NCI-H187 treated with DMSO at 0.1 percent for 48 hours (cell line): ENCODE data around the gene PRPSAP2.
"Not testable (repeated sequence)": the region's sequence is repeated elsewhere in the genome, so short reads cannot be mapped to it uniquely, and the experiment has no call there.

Experiments
- DNase-seq: peaks from one replicate; lab custom pipeline; 2025; lab: John Stamatoyannopoulos, UW

PRPSAP2 gene

GRCh38 chr17:18889658-18890057 lies 31.7 kb downstream of the PRPSAP2 start:
- no peak for DNase-seq

DNA sequence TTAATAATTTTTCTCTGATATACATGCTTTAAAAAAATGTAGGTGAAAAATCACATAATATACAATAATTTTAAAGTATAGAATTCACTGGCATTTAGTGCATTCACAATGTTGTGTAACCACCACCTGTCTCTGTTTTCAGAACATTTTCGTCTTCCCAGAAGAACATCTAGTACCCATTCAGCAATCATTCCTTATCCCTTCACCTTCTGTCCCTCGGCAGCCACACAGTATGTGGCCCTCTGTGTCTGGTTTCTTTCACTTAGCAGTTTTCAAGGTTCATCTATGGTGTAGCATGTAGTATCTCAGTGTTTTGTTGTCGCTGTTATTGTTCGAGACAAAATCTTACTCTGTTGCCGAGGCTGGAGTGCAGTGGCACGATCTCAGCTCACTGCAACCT lies 33.6 kb downstream of the PRPSAP2 start:
- DNase-seq = no peak

DNA sequence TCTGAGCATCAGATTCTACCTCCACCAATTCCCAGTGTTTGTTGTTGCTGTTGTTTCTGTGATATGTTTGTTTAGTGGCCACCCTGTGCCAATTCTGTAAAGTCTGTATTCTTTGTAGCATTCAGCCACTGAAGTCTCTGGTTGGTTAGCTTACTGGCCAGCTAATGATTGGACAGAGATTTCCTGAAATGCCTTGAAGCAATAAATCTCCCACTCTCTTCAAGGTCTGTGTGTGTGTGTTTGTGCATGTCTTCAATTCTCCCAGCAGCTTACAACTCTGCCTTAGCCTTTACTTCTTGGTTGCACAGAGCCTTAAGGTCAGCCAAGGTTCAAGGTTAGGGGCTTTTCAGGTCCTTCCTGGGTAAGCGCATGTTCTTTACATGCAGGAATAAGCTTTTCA lies 38.2 kb downstream of the PRPSAP2 start:
- no peak for DNase-seq

- no peak for DNase-seq
Measured at GRCh38 chr17:18896947-18897346, 39.0 kb downstream of the PRPSAP2 start.

GRCh38 chr17:18904482-18904881 lies 46.6 kb downstream of the PRPSAP2 start:
- DNase-seq = no peak

DNA sequence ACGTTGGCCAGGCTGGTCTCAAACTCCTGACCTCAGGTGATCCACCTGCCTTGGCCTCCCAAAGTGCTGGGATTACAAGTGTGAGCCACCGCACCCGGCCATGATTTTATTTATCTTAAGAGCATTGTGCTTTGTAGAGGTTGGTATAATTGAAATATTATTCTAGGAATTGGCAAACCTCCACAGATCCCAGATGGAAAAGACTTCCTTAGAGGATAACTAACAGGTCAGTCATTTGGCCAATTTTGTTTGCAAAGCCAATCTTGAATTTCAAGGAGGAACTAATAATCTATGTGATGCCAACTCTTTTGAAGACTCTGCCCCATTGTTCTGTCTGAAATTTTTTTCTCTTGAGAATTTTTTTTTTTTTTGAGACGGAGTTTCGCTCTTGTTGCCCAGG lies 47.3 kb downstream of the PRPSAP2 start:
- DNase-seq = no peak

- DNase-seq = no peak
Measured at GRCh38 chr17:18910326-18910725, 52.4 kb downstream of the PRPSAP2 start.

DNA sequence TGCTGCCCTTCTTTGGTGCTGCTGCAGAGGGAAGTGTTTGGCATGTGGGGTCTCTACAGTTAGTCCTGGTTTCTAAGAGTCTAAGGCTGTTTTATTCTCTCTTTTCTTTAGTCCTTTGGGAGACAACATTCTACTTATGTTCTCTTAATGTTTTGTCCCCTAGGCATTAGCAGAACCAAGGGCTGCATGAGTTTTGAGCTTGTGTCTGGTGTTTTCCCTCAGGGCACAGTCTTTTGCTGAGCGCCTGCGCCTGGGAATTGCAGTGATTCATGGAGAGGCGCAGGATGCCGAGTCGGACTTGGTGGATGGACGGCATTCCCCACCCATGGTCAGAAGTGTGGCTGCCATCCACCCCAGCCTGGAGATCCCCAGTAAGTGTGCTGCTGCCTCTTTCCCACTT lies 53.0 kb downstream of the PRPSAP2 start:
- no peak for DNase-seq

DNA sequence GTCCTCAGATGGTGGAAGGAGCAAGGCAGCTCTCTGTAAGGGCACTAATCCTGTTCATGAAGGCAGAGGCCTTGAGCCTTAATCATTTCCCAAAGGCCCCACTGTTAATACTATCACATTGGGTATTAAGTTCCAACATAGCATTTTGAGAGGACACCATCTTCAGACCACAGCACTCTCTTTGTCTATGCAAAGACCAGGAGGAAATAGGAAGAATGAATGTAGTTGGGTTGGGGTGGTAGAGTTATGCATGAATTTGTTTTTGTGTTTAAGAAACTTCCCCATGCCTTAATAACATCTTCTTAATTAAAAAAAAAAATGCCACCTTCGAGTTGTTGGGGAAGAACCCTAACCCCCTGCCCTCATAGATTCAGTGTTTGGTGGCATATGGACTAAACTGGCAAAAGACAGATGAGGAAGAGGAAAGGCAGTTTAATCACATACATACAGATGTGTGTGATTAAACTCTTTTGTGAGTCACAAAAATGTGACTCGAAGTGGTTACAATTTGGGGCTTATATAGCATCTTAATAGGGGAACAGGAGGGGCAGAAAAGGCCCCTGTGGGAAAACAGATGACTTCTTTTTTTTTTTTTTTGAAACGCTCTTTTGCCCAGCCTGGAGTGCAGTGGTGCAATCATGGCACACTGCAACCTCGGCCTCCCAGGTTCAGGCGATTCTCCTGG lies 59.0 kb downstream of the PRPSAP2 start:
- DNase-seq = no peak

DNA sequence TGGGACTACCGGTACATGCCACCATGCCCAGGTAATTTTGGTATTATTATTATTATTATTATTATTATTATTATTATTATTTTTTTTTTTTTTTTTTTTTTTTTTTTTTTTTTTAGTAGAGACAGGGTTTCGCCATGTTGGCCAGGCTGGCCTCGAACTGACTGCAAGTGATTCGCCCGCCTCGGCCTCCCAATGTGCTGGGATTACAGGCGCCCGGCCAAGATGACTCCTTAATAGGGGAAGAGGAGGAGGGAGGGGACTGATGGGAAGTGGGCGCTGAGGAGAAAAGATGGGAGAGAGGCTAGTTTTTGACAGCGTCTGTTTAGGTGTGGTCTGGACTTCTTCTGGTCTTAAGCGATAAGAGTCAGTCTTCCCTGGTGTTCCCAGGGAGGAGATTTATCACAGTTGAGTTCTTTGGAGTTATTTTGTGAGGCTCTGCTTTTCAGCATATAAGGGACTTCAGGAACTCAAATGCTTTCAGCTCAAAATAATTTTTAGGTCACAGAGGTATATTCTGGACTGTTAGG lies 59.6 kb downstream of the PRPSAP2 start:
- DNase-seq = no peak

- no peak for DNase-seq
Measured at GRCh38 chr17:18919963-18920362, 62.0 kb downstream of the PRPSAP2 start.

GRCh38 chr17:18920911-18921441 lies 63.0 kb downstream of the PRPSAP2 start:
- DNase-seq = no peak

GRCh38 chr17:18921485-18921884 lies 63.6 kb downstream of the PRPSAP2 start:
- no peak for DNase-seq

DNA sequence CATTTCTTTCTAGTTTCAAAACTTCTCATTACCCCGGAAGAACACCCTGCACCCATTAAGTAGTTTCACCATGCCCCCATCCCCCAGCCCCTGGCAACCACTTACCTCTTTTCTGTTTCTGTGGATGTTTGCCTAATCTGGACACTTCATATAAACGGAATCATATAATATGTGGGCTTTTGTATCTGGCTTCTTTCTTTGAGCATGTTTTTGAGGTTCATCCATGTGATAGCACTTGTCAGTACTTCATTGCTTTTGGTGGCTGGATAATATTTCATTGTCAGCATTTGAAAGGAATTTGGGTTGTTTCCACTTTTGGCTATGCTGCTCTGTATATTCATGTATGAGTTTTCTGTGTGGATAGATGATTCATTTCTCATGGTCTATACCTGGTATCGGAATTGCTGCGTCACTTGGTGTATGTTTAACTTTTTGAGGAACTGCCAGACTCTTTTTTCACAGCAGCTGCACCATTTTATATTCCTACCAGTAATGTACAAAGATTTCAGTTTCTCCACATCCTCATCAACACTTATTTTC lies 64.1 kb downstream of the PRPSAP2 start:
- no peak for DNase-seq

GRCh38 chr17:18922596-18922995 lies 64.7 kb downstream of the PRPSAP2 start:
- DNase-seq = not testable (repeated sequence)

DNA sequence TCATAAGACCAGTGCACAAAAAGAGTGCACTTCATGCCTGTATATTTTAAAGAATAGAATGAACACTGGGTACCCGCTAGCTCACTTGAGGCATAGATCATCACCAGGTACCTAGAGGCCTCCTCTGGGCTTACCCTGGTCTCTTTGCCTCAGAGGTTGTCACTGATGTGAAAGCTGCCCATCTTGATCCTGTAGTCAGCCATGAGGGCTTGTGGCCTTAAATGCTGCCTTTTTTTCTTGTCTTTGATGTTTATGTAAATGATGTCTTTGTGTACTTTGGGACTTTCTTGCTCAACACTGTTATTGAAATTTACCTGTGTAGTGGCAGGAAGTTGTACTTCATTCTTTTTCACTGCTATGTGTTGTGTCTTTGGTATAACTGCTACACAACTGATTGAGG lies 67.3 kb downstream of the PRPSAP2 start:
- no peak for DNase-seq

GRCh38 chr17:18928628-18929125 lies 70.7 kb downstream of the PRPSAP2 start:
- DNase-seq = no peak

DNA sequence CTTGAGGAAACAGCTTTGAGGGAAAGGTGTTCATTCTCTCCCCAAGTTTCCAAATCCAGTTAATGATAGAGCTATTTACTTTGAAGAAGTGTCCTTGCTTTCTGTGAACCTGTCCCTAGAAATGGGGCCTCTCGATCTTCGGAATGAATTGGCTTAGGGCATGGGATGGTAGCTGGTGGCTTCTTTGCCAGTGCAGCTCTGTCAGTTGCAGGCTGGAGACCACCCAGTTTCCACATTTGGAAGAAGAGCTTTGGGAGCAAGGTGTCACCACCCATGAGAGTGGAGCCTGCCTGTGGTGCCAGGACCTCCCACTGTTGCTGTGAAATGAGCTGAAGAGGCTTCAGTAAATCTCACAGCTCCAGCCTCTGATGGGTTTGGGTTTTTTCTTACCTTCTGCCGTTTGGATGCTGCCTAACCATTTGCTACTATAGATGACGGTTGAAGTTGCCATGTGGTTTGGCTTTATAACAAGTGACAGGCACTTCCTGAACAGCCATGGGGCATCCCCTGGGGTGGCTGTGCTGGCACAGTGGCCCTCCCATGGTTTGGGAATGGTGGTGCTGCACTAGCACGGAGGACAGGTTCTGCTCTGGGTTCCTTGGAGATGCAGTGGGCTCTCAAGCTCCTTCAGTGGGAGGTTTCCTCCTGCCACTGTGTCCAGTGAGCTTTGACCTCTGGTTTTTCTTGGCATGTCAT lies 74.6 kb downstream of the PRPSAP2 start:
- DNase-seq = no peak

DNA sequence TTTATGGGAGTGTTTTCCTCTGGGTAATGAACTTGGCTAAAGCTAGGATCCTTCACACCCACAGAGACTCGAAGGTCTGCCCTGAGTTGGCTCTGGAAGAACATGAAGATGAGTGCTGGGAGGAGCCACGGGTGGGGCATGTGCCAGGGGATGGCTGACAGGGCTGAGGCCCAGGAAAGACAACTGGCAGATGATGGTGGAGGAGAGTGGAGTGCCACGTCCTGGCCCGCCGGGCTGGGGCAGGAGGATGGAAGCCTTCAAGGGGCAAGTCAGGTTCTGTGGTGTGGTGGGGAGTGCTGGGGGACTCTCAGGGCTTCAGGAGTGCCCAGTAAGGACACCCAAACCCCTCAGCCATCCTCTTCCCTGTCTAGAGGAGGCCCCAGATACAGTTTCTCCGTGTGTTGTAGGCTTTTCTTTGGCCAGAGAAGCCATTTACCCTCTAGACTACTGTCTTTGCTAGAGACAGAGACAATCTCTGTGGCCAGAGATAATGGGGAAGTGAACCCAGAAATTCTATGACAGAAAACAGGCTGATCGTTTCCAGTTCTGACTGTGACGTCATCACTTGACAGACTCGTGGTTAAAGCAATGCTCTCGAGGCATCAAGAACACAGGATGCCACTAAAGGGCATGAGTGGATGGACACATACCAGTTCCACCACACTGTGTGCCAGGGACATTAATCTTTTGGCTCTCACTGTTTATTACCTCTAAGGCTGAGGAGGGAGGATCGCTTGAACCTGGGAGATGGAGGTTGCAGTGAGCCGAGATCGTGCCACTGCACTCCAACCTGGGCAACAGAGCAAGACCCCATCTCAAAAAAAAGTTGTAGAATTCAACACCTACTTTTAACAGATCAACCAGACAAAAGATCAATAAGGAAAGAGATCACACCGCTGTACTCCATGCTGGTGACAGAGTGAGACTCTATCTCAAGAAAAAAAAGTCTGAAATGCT lies 75.4 kb downstream of the PRPSAP2 start:
- no peak for DNase-seq

DNA sequence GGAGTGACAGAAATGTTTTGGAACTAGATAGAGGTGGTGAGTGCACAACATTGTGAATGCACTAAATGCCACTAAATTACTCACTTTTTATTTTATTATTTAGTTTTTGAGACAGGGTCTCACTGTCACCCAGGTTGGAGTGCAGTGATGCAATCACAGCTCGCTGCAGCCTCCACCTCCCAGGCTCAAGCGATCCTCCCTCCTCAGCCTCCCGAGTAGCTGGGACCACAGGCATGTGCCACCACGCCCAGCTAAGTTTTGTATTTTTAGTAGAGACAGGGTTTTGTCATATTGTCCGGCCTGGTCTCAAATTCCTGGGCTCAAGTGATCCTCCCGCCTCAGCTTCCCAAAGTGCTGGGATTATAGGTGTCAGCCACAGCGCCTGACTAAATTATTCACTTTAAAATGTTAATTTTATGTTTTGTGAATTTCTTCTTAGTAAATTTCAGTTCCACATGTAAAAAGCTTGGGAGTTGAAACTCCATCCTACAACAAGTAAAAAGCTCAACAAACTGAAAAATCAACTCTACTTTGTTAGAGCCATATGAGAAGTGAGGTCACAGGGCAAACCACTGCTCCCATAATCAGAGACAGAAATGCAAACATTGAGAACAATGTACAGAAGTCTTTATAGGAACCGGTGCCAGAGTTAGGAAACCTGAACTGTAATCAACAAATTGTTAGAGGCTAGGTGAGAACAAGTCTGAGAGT lies 80.2 kb downstream of the PRPSAP2 start:
- DNase-seq = no peak

DNA sequence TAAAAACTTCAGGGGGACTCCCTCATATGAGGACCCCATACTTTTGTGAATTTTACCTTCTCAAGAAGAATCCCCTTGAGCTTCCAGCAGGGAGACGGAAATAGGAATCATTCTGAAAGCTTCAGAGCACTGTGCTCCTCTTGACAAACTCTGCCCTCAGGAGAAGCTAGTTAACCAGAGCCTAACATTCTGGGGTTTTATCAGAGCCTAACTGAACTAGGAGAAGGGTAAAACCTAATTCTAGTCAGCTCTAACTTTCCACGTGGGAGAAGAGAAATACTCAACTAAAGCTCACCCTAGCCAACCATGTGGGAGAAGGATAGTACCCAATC lies 80.7 kb downstream of the PRPSAP2 start:
- DNase-seq = no peak
